Activated naive CD4-positive, alpha-beta T cell treated with anti-CD3 and anti-CD28 coated beads, Interleukin-2, amount 50 U/mL, for 72 hours (primary cell): ENCODE results near the gene TEDC2. TPM values are rescaled to one million over a fixed set of nuclear protein-coding genes. Genes with fewer than 3 reads are reported as not detected.

Source experiments
- ATAC-seq, 2 donors: fragments of 150-1000 bp; cut with Tn5 transposase; 2 replicates each; pipeline ENCODE4 v1.10.0; 2021; ENCODE audit warnings: mild to moderate bottlenecking in 2 of 2, moderate library complexity in 2 of 2
- DNase-seq, 2 donors: peaks; one replicate each; pipeline ENCODE4 v3.0.0; 2021 to 2022; ENCODE audit warnings: low spot score in 2 of 2
- H3K27ac Mint-ChIP-seq, 2 donors: one replicate each; pipeline ENCODE4 v1.8.0; 2022; ENCODE audit warnings: mild to moderate bottlenecking in 2 of 2, mixed read lengths in 2 of 2
- H3K36me3 Mint-ChIP-seq, 2 donors: one replicate each; pipeline ENCODE4 v1.8.0; 2022; ENCODE audit warnings: mixed read lengths in 2 of 2
- H3K9me3 Mint-ChIP-seq, 2 donors: one replicate each; pipeline ENCODE4 v1.8.0; 2022; ENCODE audit warnings: mixed read lengths in 2 of 2
- total RNA-seq, 2 donors: library from RNA; stranded (reverse); gene quantifications; one replicate each; pipeline ENCODE4 v1.2.3, GENCODE V29; 2022

The TEDC2 gene
- total RNA-seq, 2 donors from 2014 or later = 20.9 to 32.3 TPM

- no peak overlapping the region for H3K27ac Mint-ChIP-seq
- peaks cover 0 to 6% of the 10 kb centered on the region in 2 donors for H3K36me3 Mint-ChIP-seq
- DNase-seq (no peak), ATAC-seq (no peak)
- no peaks in the 10 kb centered on the region for H3K9me3 Mint-ChIP-seq
Observed at GRCh38 chr16:2469399-2470233, 9.7 kb downstream of the TEDC2 start.

GRCh38 chr16:2470234-2470601 lies 10.3 kb downstream of the TEDC2 start:
- no peak for DNase-seq
- Mint-ChIP-seq H3K9me3 (no peaks in the 10 kb centered on the region), H3K36me3 (peaks cover 0 to 6% of the 10 kb centered on the region in 2 donors), H3K27ac (no peak overlapping the region)
- no peak for ATAC-seq

- ATAC-seq (no peak), DNase-seq (no peak)
- H3K36me3 Mint-ChIP-seq = peaks cover 0 to 6% of the 10 kb centered on the region in 2 donors
- H3K9me3 Mint-ChIP-seq = no peaks in the 10 kb centered on the region
- no peak overlapping the region for H3K27ac Mint-ChIP-seq
Observed at GRCh38 chr16:2470603-2471015, 10.7 kb downstream of the TEDC2 start.

GRCh38 chr16:2471016-2471652 lies 11.2 kb downstream of the TEDC2 start, which contains the start of gene NTN3:
NTN3 (plus strand) TSS chr16:2471297; CDS start chr16:2471702, 405 bp downstream.
- peaks cover 0 to 6% of the 10 kb centered on the region in 2 donors for H3K36me3 Mint-ChIP-seq
- DNase-seq (no peak), ATAC-seq (no peak)
- H3K27ac Mint-ChIP-seq = no peak within 1 kb of the TSS
- H3K9me3 Mint-ChIP-seq = no peaks in the 10 kb centered on the region

- no peak for ATAC-seq
- Mint-ChIP-seq H3K27ac (no peak overlapping the region), H3K9me3 (no peaks in the 10 kb centered on the region), H3K36me3 (peaks cover 0 to 6% of the 10 kb centered on the region in 2 donors)
- DNase-seq = no peak
Observed at GRCh38 chr16:2471653-2472487, 12.0 kb downstream of the TEDC2 start.

GRCh38 chr16:2472488-2472864 lies 12.6 kb downstream of the TEDC2 start:
- no peak for DNase-seq
- ATAC-seq = no peak
- no peak overlapping the region for H3K27ac Mint-ChIP-seq
- H3K36me3 Mint-ChIP-seq = peaks cover 0 to 6% of the 10 kb centered on the region in 2 donors
- H3K9me3 Mint-ChIP-seq = no peaks in the 10 kb centered on the region

GRCh38 chr16:2472885-2473445 lies 13.1 kb downstream of the TEDC2 start:
- no peak for ATAC-seq
- Mint-ChIP-seq H3K36me3 (peaks cover 0 to 6% of the 10 kb centered on the region in 2 donors), H3K9me3 (no peaks in the 10 kb centered on the region), H3K27ac (no peak overlapping the region)
- DNase-seq = no peak

GRCh38 chr16:2473446-2473926 lies 13.6 kb downstream of the TEDC2 start:
- H3K27ac Mint-ChIP-seq = no peak overlapping the region
- H3K9me3 Mint-ChIP-seq = no peaks in the 10 kb centered on the region
- ATAC-seq (peak in 1 of 2 donors; percentile 4), DNase-seq (no peak)
- peaks cover 0 to 6% of the 10 kb centered on the region in 2 donors for H3K36me3 Mint-ChIP-seq

- peak; percentile 64 to 69 for ATAC-seq
- peak overlapping the region in 1 of 2 donors; percentile 57 for H3K27ac Mint-ChIP-seq
- peaks cover 0 to 6% of the 10 kb centered on the region in 2 donors for H3K36me3 Mint-ChIP-seq
Observed at GRCh38 chr16:2473999-2474876, 14.3 kb downstream of the TEDC2 start.

GRCh38 chr16:2474877-2475412 lies 15.0 kb downstream of the TEDC2 start, which contains the start of gene TBC1D24:
TBC1D24 (plus strand) TSS chr16:2475127; CDS start chr16:2496149, 21,022 bp downstream.
- peak within 1 kb of the TSS in 1 of 2 donors; percentile 57 for H3K27ac Mint-ChIP-seq
- DNase-seq (peak; percentile 88 to 90), ATAC-seq (peak; percentile 74 to 79)
- no peaks in the 10 kb centered on the region for H3K9me3 Mint-ChIP-seq
- H3K36me3 Mint-ChIP-seq = peaks cover 0 to 2% of the 10 kb centered on the region in 2 donors

More at GRCh38 chr16:2473999-2474876, 14.3 kb downstream of the TEDC2 start:
- peak; percentile 51 to 69 for DNase-seq
- H3K9me3 Mint-ChIP-seq = no peaks in the 10 kb centered on the region

- Mint-ChIP-seq H3K27ac (no peak overlapping the region), H3K36me3 (no peaks in the 10 kb centered on the region), H3K9me3 (no peaks in the 10 kb centered on the region)
- DNase-seq = no peak
- ATAC-seq = peak; percentile 19 to 53
Observed at GRCh38 chr16:2475413-2476344, 15.8 kb downstream of the TEDC2 start.

GRCh38 chr16:2476345-2476720 lies 16.4 kb downstream of the TEDC2 start:
- DNase-seq = no peak
- ATAC-seq = no peak
- Mint-ChIP-seq H3K27ac (no peak overlapping the region), H3K36me3 (no peaks in the 10 kb centered on the region), H3K9me3 (no peaks in the 10 kb centered on the region)

- DNase-seq (no peak), ATAC-seq (no peak)
- Mint-ChIP-seq H3K9me3 (no peaks in the 10 kb centered on the region), H3K27ac (no peak overlapping the region), H3K36me3 (no peaks in the 10 kb centered on the region)
Observed at GRCh38 chr16:2476741-2477140, 16.8 kb downstream of the TEDC2 start.

- H3K27ac Mint-ChIP-seq = no peak overlapping the region
- no peaks in the 10 kb centered on the region for H3K9me3 Mint-ChIP-seq
- DNase-seq (no peak), ATAC-seq (no peak)
- no peaks in the 10 kb centered on the region for H3K36me3 Mint-ChIP-seq
Observed at GRCh38 chr16:2477327-2477726, 17.4 kb downstream of the TEDC2 start.
